ENCODE measurements around the gene ITGA1. TPM values are rescaled to one million over a fixed set of nuclear protein-coding genes. Genes with fewer than 3 reads are reported as not detected.

Gene ITGA1
- total and polyA plus RNA-seq, 2 of the 8 experiments (the other 6 are each of a cell fraction or from before 2014, with no cell fraction given), result 2.3 to 9.0 TPM

DNA sequence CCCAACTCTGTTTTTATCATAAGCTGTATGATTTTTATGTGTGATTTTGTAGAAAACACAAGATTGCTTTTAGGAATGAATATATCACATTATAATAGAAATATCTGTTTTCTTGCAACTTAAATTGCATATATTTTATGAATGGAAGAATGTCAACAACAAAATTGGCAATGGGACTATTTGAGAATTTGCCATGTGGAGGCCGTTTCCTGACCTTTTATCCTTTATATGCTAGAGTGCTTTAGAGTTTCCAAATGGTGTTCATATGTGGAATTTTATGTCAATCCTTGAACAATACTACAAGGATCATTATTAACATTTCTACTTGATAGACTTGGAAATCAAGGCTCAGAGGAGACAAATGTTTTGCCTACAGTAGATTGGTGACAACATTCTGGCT lies 34.2 kb downstream of the ITGA1 start:
- Histone ChIP-seq H2BK20ac (ENCODE audit: low read length) (no peak overlapping the region), H2BK5ac (ENCODE audit: low read depth, low read length) (no peak overlapping the region), H3K18ac (ENCODE audit: extremely low read depth, low read length) (no peak overlapping the region), H3K14ac (ENCODE audit: insufficient read length) (no peak overlapping the region), H3K79me1 (ENCODE audit: low read depth, low read length) (no peaks in the 10 kb centered on the region), H3K9me3 (ENCODE audit: insufficient read depth in 2 of 2, low read depth in 1 of 2, low read length in 1 of 2) (no peaks in the 10 kb centered on the region), H3K4me1 (replicated peaks in 1 of 4; ENCODE audit: control insufficient read depth in 3 of 4, insufficient read depth in 4 of 4, low read length in 3 of 4) (peaks cover 0 to 2% (median 0%) of the 10 kb centered on the region in 4 experiments; a peak in 1 of 7 replicates), H3K4ac (replicated peaks; ENCODE audit: insufficient read length, low read depth, low read length) (no peak overlapping the region), H3K4me3 (ENCODE audit: extremely low read depth in 1 of 4, insufficient read depth in 2 of 4, low read depth in 3 of 4, low read length in 4 of 4) (no peak overlapping the region), H3K79me2 (ENCODE audit: control insufficient read depth in 1 of 2, insufficient read depth in 2 of 2, low read length in 2 of 2) (no peaks in the 10 kb centered on the region), H3K36me3 (ENCODE audit: control insufficient read depth in 2 of 4, insufficient read depth in 4 of 4, low read length in 3 of 4) (no peaks in the 10 kb centered on the region), H4K20me1 (replicated peaks in 1 of 2; ENCODE audit: control insufficient read depth in 1 of 2, insufficient read depth in 2 of 2, low read length in 2 of 2) (no peaks in the 10 kb centered on the region), H3K23me2 (ENCODE audit: low read depth, low read length) (no peaks in the 10 kb centered on the region), H3K4me2 (ENCODE audit: insufficient read depth in 1 of 2, low read depth in 2 of 2, low read length in 2 of 2) (no peak overlapping the region), H2BK120ac (replicated peaks; ENCODE audit: low read depth, low read length) (no peak overlapping the region), H2BK12ac (ENCODE audit: low read depth, low read length) (no peak overlapping the region), H3K9ac (replicated peaks in 1 of 4; ENCODE audit: extremely low read depth in 1 of 4, low read depth in 3 of 4, low read length in 3 of 4) (no peak overlapping the region), H3K23ac (ENCODE audit: insufficient read length) (no peak overlapping the region), H4K5ac (ENCODE audit: insufficient read length, low read depth, low read length) (no peak overlapping the region), H3K27ac (ENCODE audit: low read depth, low read length) (no peak overlapping the region), H2AK5ac (ENCODE audit: low read depth, low read length) (no peak overlapping the region), H2BK15ac (ENCODE audit: low read length) (no peak overlapping the region), H3K56ac (replicated peaks; ENCODE audit: insufficient read length, low read depth, low read length) (no peak overlapping the region), H2AFZ (ENCODE audit: low read length) (no peak overlapping the region), H4K8ac (ENCODE audit: extremely low read depth, insufficient read depth, low read length) (no peak overlapping the region), H3K27me3 (replicated peaks in 1 of 4; ENCODE audit: control insufficient read depth in 3 of 4, extremely low read depth in 1 of 4, insufficient read depth in 3 of 4, low read length in 3 of 4) (no peaks in the 10 kb centered on the region), H4K91ac (replicated peaks; ENCODE audit: insufficient read length, low read length) (no peak overlapping the region)
- FAIRE-seq (no peak), DNase-seq (ENCODE audit: low read depth in 1 of 2, low spot score in 2 of 2) (no peak)
- WGBS, 2 experiments (ENCODE audit: extremely low coverage in 1 of 2, insufficient coverage in 1 of 2, insufficient read length in 1 of 2, insufficient replicate concordance in 2 of 2, low coverage in 1 of 2, low lambda C conversion rate in 2 of 2, missing lambda C conversion rate in 1 of 2), result 88% methylated on average over 1 of the region's 1 CpG; no CpG with 5 or more reads in 1 of the 2 experiments
- ChIA-PET POLR2A (ENCODE audit: partially characterized antibody) (no interaction called here), CTCF (ENCODE audit: partially characterized antibody) (interaction anchor here (0.6 to 1.4 kb wide), 2 partner anchors 10 to 84 kb away, joined by 3 read pairs; no protein-coding TSS in a partner anchor)
- TF ChIP-seq RFX5 (IDR thresholded peaks at IDR 0.05; ENCODE audit: borderline replicate concordance, low read depth, low read length) (no peak), EGR1 (IDR thresholded peaks at IDR 0.05; ENCODE audit: borderline replicate concordance, low read depth, low read length) (no peak), SP1 (IDR thresholded peaks at IDR 0.05; ENCODE audit: low read depth, low read length) (no peak), BACH1 (IDR thresholded peaks at IDR 0.05; ENCODE audit: low read length) (no peak), EP300 (IDR thresholded peaks at IDR 0.05; ENCODE audit: borderline replicate concordance in 1 of 2, low read depth in 2 of 2, low read length in 2 of 2) (no peak), HDAC6 (IDR thresholded peaks at IDR 0.05; ENCODE audit: low read depth, low read length) (no peak), ZNF274 (IDR thresholded peaks at IDR 0.05; ENCODE audit: borderline replicate concordance, extremely low read depth, low read length) (no peak), CEBPB (IDR thresholded peaks at IDR 0.05; ENCODE audit: low read depth, low read length) (no peak), RBBP5 (IDR thresholded peaks at IDR 0.05; ENCODE audit: borderline replicate concordance, low read depth, low read length) (no peak), YY1 (IDR thresholded peaks at IDR 0.05; ENCODE audit: low read depth, low read length) (no peak)
- TF ChIP-seq, protein P1, sequence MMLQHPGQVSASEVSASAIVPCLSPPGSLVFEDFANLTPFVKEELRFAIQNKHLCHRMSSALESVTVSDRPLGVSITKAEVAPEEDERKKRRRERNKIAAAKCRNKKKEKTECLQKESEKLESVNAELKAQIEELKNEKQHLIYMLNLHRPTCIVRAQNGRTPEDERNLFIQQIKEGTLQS (IDR thresholded peaks at IDR 0.05; ENCODE audit: insufficient read depth, low read depth, low read length), result no peak
- TF ChIP-seq, protein P2, sequence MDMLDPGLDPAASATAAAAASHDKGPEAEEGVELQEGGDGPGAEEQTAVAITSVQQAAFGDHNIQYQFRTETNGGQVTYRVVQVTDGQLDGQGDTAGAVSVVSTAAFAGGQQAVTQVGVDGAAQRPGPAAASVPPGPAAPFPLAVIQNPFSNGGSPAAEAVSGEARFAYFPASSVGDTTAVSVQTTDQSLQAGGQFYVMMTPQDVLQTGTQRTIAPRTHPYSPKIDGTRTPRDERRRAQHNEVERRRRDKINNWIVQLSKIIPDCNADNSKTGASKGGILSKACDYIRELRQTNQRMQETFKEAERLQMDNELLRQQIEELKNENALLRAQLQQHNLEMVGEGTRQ (IDR thresholded peaks at IDR 0.05; ENCODE audit: low read length), result no peak
- TF ChIP-seq, protein P3, sequence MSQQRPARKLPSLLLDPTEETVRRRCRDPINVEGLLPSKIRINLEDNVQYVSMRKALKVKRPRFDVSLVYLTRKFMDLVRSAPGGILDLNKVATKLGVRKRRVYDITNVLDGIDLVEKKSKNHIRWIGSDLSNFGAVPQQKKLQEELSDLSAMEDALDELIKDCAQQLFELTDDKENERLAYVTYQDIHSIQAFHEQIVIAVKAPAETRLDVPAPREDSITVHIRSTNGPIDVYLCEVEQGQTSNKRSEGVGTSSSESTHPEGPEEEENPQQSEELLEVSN (IDR thresholded peaks at IDR 0.05), result no peak
